Activated gamma-delta T cell treated with Interleukin-2 at 50 U/mL for 16 hours (primary cell): Measurements from ENCODE around the gene CNRIP1.
"Not testable (repeated sequence)": the region's sequence is repeated elsewhere in the genome, so short reads cannot be mapped to it uniquely, and the experiment has no call there.

ENCODE experiments used
- DNase-seq: peaks from one replicate; pipeline ENCODE4 v3.0.0-alpha.2; 2020

CNRIP1 gene

GRCh38 chr2:68319398-68320117 lies at the start of gene CNRIP1:
CNRIP1 (minus strand) TSS chr2:68319949; CDS start chr2:68319400, 549 bp downstream.
- no peak for DNase-seq

GRCh38 chr2:68369337-68369734 lies 49.6 kb upstream of the CNRIP1 start:
- DNase-seq, result no peak

- DNase-seq, result no peak
Measured at GRCh38 chr2:68368654-68369336, 49.0 kb upstream of the CNRIP1 start.

GRCh38 chr2:68367953-68368653 lies 48.4 kb upstream of the CNRIP1 start:
- DNase-seq, result no peak

GRCh38 chr2:68366083-68366560 lies 46.4 kb upstream of the CNRIP1 start:
- no peak for DNase-seq

- peak; percentile 36 for DNase-seq
Measured at GRCh38 chr2:68365087-68365486, 45.3 kb upstream of the CNRIP1 start, which contains the start of gene PLEK. PLEK (plus strand) TSS chr2:68365282; CDS start chr2:68365352, 70 bp downstream.

GRCh38 chr2:68363721-68364120 lies 44.0 kb upstream of the CNRIP1 start:
- no peak for DNase-seq

- no peak for DNase-seq
Measured at GRCh38 chr2:68362749-68363148, 43.0 kb upstream of the CNRIP1 start.

- DNase-seq, result peak; percentile 83
Measured at GRCh38 chr2:68362069-68362468, 42.3 kb upstream of the CNRIP1 start.

GRCh38 chr2:68359889-68360288 lies 40.1 kb upstream of the CNRIP1 start:
- no peak for DNase-seq

- no peak for DNase-seq
Measured at GRCh38 chr2:68357605-68358337, 38.0 kb upstream of the CNRIP1 start.

- no peak for DNase-seq
Measured at GRCh38 chr2:68356599-68357239, 37.0 kb upstream of the CNRIP1 start.

GRCh38 chr2:68352651-68353391 lies 33.1 kb upstream of the CNRIP1 start:
- DNase-seq, result no peak

GRCh38 chr2:68351997-68352396 lies 32.2 kb upstream of the CNRIP1 start:
- DNase-seq, result no peak

- not testable (repeated sequence) for DNase-seq
Measured at GRCh38 chr2:68349091-68349490, 29.3 kb upstream of the CNRIP1 start.

- no peak for DNase-seq
Measured at GRCh38 chr2:68345129-68345875, 25.6 kb upstream of the CNRIP1 start.

- DNase-seq, result no peak
Measured at GRCh38 chr2:68344031-68344430, 24.3 kb upstream of the CNRIP1 start.

- DNase-seq, result no peak
Measured at GRCh38 chr2:68342470-68342869, 22.7 kb upstream of the CNRIP1 start.

GRCh38 chr2:68341583-68341982 lies 21.8 kb upstream of the CNRIP1 start:
- DNase-seq, result no peak

- DNase-seq, result no peak
Measured at GRCh38 chr2:68341062-68341329, 21.2 kb upstream of the CNRIP1 start.
